GM10266 (cell line): ENCODE results near the gene TFAP2C.

Experiments
- DNase-seq: peaks from one replicate; pipeline ENCODE4 v3.0.0; 2012; ENCODE audit errors: extremely low spot score
- CTCF ChIP-seq: IDR thresholded peaks from 2 replicates; pipeline ENCODE4 v1.5.1; 2012; ENCODE audit warnings: mild to moderate bottlenecking, low read depth; ENCODE audit not compliant: control insufficient read depth, insufficient read depth; ENCODE audit errors: missing control alignments

The TFAP2C gene

DNA sequence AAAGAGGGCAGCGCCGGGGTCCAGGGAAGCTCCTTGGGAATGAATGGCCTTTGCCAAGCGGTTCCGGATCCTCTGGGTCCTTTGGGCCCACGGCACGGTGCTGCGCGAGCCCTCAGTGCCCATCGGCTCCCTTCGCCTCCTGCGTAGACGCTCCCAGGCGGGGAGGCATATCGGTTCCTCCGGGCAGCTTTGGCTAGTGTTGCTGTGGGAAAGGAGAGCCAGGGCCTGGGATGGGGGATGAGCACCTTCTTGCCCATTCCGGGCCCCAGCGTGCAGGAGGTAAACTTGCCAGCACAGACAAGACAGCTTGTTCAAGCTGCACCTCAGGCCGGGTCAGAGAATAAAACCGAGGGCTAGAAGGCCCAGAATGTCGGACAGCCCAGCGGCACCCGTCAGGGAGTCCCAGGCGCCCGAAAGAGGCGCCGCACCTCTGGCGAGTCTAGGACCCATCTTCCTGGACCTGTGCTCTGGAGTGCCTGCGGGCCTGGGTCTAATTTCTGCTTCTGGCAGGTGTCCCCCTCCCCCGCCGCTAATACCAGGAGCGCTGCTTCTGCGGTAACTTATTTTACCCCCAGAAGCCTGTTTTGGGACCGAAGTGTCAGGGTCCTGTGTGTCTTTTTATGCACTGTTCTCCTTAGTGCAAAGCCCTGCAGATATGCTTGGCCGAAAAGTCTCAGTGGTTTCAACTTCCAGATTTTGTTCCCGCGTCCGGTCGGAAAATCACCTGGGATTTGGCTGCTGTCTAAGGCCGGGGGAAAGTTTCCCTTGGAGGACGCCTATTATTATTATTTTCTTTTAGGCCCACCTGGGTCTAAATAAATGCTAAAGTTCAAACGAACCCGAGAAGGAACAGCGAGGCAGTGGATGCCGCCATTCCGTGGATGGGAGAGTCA, 1.7 kb upstream of the TFAP2C start:
- no peak for DNase-seq
- TF ChIP-seq CTCF: no peak

GRCh38 chr20:56628015-56628872, 862 bp upstream of the TFAP2C start:
- peak; percentile 48 for DNase-seq
- no peak for TF ChIP-seq CTCF

DNA sequence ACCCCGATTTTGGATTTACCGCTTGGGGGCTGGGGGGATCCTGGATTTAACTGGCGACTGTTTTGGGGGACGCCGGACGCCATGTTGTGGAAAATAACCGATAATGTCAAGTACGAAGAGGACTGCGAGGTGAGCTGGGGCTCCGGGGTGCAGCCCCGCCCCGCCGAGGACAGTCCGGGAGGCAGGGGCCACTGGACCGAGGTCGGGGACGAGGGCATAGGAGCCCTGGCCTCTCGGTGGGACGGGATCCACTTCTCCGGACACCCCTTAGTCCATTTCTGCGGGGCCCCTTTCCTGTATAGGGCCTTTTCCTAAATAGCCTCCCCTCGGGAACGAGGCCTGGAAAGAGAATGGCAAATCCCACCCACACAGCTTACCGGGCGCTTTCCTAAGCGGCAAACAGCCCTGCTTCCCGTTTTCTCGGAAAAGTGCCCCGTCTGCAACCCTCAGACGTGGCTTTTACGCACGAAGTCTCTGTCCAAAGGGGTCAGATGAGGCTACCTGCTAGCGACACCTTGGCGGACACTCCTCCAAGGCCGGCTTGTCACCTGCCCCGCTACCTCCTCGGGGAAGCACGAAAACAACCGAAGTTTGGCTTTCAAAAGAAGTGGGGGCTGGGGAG, 469 bp downstream of the TFAP2C start:
- no peak for TF ChIP-seq CTCF
- DNase-seq: peak; percentile 55

DNA sequence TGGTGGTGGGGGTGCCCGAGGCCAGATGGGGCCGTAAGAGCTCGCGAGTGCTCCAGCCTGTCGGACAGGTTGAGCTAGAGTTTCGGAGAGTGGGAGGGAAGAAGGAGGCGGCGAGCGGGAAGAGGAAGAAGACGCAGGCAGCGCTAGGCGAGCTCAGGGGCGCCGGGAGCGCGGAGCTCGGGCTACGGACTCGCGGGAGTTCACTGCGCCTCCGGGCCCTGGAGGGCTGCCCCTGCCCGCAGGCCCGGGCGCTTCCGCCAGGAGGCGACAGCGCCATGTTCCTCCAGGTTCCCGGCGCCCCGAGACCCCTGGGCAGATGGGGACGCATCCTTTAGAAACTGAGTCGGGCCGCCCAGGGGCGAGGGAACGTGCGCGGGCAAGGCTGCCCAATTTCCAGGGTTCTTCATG, 984 bp downstream of the TFAP2C start:
- peak; percentile 66 for DNase-seq
- TF ChIP-seq CTCF: no peak

DNA sequence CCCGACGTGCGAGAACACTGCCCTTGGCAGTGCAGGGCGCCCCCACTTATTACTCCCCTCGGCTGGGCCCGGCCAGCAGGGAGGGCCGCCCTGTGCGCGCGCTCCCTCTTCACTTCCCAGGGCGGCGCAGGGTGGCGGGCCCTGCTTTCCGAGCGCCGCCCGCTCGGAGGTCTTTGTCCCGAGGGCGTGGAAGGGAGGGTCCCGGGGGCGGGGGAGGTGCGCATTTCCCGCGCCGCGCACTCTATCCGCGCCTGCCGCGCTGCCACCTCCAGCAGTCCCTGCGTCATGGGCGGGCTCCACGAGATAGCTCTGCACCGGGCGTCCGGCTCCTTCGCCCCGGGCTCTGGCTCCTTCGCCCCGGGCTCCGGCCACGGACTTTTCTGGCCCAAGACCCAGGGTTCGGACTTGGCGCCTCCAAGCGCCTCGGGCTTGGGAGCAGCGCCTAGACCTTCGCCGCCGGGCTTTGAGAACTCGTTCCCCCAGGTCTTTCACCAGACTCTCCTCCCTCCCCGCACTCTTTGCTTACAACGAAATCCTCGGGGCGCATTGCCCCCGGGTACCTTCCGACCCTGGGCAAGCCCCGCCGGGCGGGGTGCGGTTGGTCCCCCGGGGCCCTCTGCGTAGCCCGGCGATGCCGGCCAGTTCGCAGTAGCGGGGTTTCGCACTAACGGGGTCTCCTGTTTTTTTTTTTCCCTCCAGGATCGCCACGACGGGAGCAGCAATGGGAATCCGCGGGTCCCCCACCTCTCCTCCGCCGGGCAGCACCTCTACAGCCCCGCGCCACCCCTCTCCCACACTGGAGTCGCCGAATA, 1.6 kb downstream of the TFAP2C start:
- DNase-seq: peak; percentile 40
- TF ChIP-seq CTCF: no peak

DNA sequence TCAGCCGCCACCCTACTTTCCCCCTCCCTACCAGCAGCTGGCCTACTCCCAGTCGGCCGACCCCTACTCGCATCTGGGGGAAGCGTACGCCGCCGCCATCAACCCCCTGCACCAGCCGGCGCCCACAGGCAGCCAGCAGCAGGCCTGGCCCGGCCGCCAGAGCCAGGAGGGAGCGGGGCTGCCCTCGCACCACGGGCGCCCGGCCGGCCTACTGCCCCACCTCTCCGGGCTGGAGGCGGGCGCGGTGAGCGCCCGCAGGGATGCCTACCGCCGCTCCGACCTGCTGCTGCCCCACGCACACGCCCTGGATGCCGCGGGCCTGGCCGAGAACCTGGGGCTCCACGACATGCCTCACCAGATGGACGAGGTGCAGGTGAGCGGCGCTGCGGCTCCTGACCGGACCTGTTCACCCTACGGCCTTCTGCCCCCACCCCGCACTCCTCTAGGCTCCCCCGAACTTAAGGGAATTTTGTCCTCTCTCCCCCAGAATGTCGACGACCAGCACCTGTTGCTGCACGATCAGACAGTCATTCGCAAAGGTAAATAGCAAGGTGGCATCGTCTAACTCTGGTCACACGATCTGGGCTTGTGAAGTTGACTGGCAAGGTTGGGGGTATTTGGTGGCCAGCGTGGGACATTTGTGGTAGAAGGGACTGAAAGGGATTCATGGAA, 2.3 kb downstream of the TFAP2C start:
- no peak for DNase-seq
- TF ChIP-seq CTCF: no peak
